SK-N-MC (cell line): ENCODE measurements around the gene CLDN22.

Experiments
- EZH2 ChIP-seq: fragments of 200-600 bp; sonication (generic); IDR thresholded peaks from one replicate; pipeline ENCODE4 v1.6.1; 2017; ENCODE audit warnings: antibody characterized with exemption
- POLR2AphosphoS5 ChIP-seq: IDR thresholded peaks from 2 replicates; pipeline ENCODE4 v1.6.1; 2012; ENCODE audit warnings: mild to moderate bottlenecking, low read depth, low read length, borderline replicate concordance

DNA sequence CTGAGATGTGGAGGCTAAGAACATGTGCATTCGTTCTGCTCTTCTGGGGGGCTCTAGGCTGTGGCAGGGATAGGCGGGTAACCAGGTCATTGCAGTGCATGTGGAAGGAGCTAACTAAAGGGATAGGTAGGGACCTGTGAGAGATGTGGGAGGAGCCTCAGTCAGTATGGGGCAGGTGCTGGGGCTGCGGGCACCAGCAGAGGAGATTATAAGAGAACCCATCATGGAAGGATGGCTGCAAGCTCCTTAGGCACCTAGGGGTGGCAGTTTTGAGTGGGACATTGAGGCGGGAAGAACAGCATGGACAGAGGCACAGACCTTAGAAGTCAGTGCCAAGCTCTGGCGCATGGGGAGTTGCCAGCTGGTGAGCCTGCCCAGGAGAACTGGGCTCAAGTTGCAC is 7.2 kb downstream of the CLDN22 start:
- TF ChIP-seq POLR2AphosphoS5, result no peak
- TF ChIP-seq EZH2, result no peak
